ENCODE results near the gene ADAMTS12.
"Not testable (repeated sequence)": the region's sequence is repeated elsewhere in the genome, so short reads cannot be mapped to it uniquely, and the experiment has no call there.

Gene ADAMTS12

GRCh38 chr5:33526755-33527154 lies 365.0 kb downstream of the ADAMTS12 start:
- DNase-seq (ENCODE audit: low read depth), result no peak
- no peak for TF ChIP-seq CTCF (IDR thresholded peaks at IDR 0.05; ENCODE audit: control insufficient read depth, extremely low read depth, insufficient read depth)
- no peak overlapping the region for H3K4me3 ChIP-seq (ENCODE audit: low read depth, low read length)

- no peak for DNase-seq (ENCODE audit: low read depth)
- TF ChIP-seq CTCF (IDR thresholded peaks at IDR 0.05; ENCODE audit: control insufficient read depth, extremely low read depth, insufficient read depth), result no peak
- no peak overlapping the region for H3K4me3 ChIP-seq (ENCODE audit: low read depth, low read length)
Measured at GRCh38 chr5:33524476-33524875, 367.3 kb downstream of the ADAMTS12 start.

- no peak overlapping the region for H3K4me3 ChIP-seq (ENCODE audit: low read depth, low read length)
- TF ChIP-seq CTCF (IDR thresholded peaks at IDR 0.05; ENCODE audit: control insufficient read depth, extremely low read depth, insufficient read depth), result no peak
- no peak for DNase-seq (ENCODE audit: low read depth)
Measured at GRCh38 chr5:33523208-33523771, 368.5 kb downstream of the ADAMTS12 start.

- no peak for DNase-seq (ENCODE audit: low read depth)
- TF ChIP-seq CTCF (IDR thresholded peaks at IDR 0.05; ENCODE audit: control insufficient read depth, extremely low read depth, insufficient read depth), result no peak
- no peak overlapping the region for H3K4me3 ChIP-seq (ENCODE audit: low read depth, low read length)
Measured at GRCh38 chr5:33516421-33516820, 375.4 kb downstream of the ADAMTS12 start.

GRCh38 chr5:33515366-33515765 lies 376.4 kb downstream of the ADAMTS12 start:
- DNase-seq (ENCODE audit: low read depth); H3K4me3 ChIP-seq (ENCODE audit: low read depth, low read length): not testable (repeated sequence)

GRCh38 chr5:33513462-33514185 lies 378.2 kb downstream of the ADAMTS12 start:
- no peak for DNase-seq (ENCODE audit: low read depth)
- no peak overlapping the region for H3K4me3 ChIP-seq (ENCODE audit: low read depth, low read length)
- no peak for TF ChIP-seq CTCF (IDR thresholded peaks at IDR 0.05; ENCODE audit: control insufficient read depth, extremely low read depth, insufficient read depth)

- no peak for DNase-seq (ENCODE audit: low read depth)
- TF ChIP-seq CTCF (IDR thresholded peaks at IDR 0.05; ENCODE audit: control insufficient read depth, extremely low read depth, insufficient read depth), result no peak
- no peak overlapping the region for H3K4me3 ChIP-seq (ENCODE audit: low read depth, low read length)
Measured at GRCh38 chr5:33509036-33509435, 382.8 kb downstream of the ADAMTS12 start.
